ENCODE measurements around the gene STK32C.

- TF ChIP-seq POLR2A (IDR thresholded peaks at IDR 0.05; ENCODE audit: low read length) (no peak), SMC3 (IDR thresholded peaks at IDR 0.05) (no peak), HDAC2 (IDR thresholded peaks at IDR 0.05) (no peak), ZFP36 (IDR thresholded peaks at IDR 0.05; ENCODE audit: borderline replicate concordance, partially characterized antibody) (no peak), CTCF (IDR thresholded peaks at IDR 0.05) (no peak)
Observed at GRCh38 chr10:132225849-132226205, 81.9 kb downstream of the STK32C start.

Measured in A549 (cell line).